Testis (tissue), 3 donors: ENCODE data around the gene TJP1. TPM values are rescaled to one million over a fixed set of nuclear protein-coding genes. Genes with fewer than 3 reads are reported as not detected.

Source experiments
- DNase-seq: peaks from one replicate; pipeline ENCODE4 v3.0.0-alpha.2; 2019
- H3K27ac ChIP-seq, 2 donors: fragments of 200-600 bp; sonication (generic); one replicate each; pipeline ENCODE4 v1.5.1; 2019
- H3K27me3 ChIP-seq: fragments of 200-600 bp; sonication (generic); one replicate; pipeline ENCODE4 v1.5.1; 2019
- H3K36me3 ChIP-seq: fragments of 200-600 bp; sonication (generic); one replicate; pipeline ENCODE4 v1.5.1; 2017; ENCODE audit warnings: low read depth; ENCODE audit errors: missing control alignments
- H3K4me1 ChIP-seq: fragments of 200-600 bp; sonication (generic); one replicate; pipeline ENCODE4 v1.5.1; 2019
- H3K4me3 ChIP-seq, 2 donors: fragments of 200-600 bp; sonication (generic); one replicate each; pipeline ENCODE4 v1.5.1; 2017 to 2019
- H3K9me3 ChIP-seq: fragments of 200-600 bp; sonication (generic); one replicate; pipeline ENCODE4 v1.5.1; 2017
- POLR2A ChIP-seq: fragments of 450-650 bp; IDR thresholded peaks from one replicate; pipeline ENCODE4 v1.6.1; 2017; ENCODE audit warnings: antibody characterized with exemption, mild to moderate bottlenecking, moderate library complexity
- WGBS, 2 donors: methylation state at CpG; one replicate each; pipeline ENCODE4 v1.1.5; 2018; 5-methylcytosine and 5-hydroxymethylcytosine counted together
- intact Hi-C: fragments of 100-400 bp; cut with DNase I; formaldehyde crosslinking; loops from one replicate; pipeline ENCODE4 v1.15.1; 2023; ENCODE audit warnings: low total_unique reads
- polyA plus RNA-seq: library from polyadenylated mRNA; stranded (reverse); fragments of 350-450 nt; fragmentation: Illumina TruSeq; extraction: RNeasy Lipid Tissue Mini Kit (QIAGEN cat#74804); gene quantifications from one replicate; pipeline ENCODE4 v1.2.3, GENCODE V29; 2014; ENCODE audit warnings: low read depth, low replicate concordance; ENCODE audit not compliant: insufficient read depth
- total RNA-seq, 2 donors: library from RNA; depleted of rRNA; stranded (reverse); fragments of >200 nt; gene quantifications; one replicate each; pipeline ENCODE4 v1.2.3, GENCODE V29; 2016
- TF ChIP-seq, protein P1 (sequence below), 3 experiments: fragments of 450-650 bp in 2 of 3; fragments of 200-600 bp in 1 of 3; sonication (generic) in 1 of 3; IDR thresholded peaks; one replicate each; pipeline ENCODE4 v1.5.1; 2016 to 2019; ENCODE audit warnings: antibody characterized with exemption in 3 of 3, mild to moderate bottlenecking in 2 of 3, moderate library complexity in 1 of 3

Gene TJP1
- total and polyA plus RNA-seq, 3 donors from 2014 or later, result 102 to 315 (median 255) TPM

DNA sequence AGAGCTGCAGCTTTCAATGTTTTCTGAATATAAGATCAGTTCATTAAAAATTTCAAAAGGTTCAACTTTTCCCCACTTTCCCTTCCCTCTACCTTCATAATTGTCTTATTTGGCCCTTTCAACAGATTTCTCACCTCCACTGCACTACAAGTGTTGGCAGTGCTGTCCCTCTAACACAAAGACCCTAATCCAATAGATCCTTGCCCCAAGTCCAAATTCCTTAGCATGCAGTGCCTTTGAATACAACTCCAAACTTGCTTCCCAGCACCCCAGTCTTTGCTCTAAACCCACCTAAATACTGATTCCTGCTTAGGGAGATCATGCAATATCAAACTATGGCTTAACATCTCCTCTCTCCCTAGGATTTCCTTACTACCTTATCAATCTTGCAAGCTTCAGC lies 43.9 kb downstream of the TJP1 start:
- Histone ChIP-seq H3K9me3 (no peaks in the 10 kb centered on the region), H3K4me3 (no peak overlapping the region), H3K27me3 (no peaks in the 10 kb centered on the region), H3K36me3 (no peaks in the 10 kb centered on the region), H3K27ac (no peak overlapping the region), H3K4me1 (peaks cover 26% of the 10 kb centered on the region)
- intact Hi-C loops, result no loop called here
- TF ChIP-seq, protein P1, sequence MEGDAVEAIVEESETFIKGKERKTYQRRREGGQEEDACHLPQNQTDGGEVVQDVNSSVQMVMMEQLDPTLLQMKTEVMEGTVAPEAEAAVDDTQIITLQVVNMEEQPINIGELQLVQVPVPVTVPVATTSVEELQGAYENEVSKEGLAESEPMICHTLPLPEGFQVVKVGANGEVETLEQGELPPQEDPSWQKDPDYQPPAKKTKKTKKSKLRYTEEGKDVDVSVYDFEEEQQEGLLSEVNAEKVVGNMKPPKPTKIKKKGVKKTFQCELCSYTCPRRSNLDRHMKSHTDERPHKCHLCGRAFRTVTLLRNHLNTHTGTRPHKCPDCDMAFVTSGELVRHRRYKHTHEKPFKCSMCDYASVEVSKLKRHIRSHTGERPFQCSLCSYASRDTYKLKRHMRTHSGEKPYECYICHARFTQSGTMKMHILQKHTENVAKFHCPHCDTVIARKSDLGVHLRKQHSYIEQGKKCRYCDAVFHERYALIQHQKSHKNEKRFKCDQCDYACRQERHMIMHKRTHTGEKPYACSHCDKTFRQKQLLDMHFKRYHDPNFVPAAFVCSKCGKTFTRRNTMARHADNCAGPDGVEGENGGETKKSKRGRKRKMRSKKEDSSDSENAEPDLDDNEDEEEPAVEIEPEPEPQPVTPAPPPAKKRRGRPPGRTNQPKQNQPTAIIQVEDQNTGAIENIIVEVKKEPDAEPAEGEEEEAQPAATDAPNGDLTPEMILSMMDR (IDR thresholded peaks at IDR 0.05), result no peak
- TF ChIP-seq POLR2A, result no peak
- no peak for DNase-seq

DNA sequence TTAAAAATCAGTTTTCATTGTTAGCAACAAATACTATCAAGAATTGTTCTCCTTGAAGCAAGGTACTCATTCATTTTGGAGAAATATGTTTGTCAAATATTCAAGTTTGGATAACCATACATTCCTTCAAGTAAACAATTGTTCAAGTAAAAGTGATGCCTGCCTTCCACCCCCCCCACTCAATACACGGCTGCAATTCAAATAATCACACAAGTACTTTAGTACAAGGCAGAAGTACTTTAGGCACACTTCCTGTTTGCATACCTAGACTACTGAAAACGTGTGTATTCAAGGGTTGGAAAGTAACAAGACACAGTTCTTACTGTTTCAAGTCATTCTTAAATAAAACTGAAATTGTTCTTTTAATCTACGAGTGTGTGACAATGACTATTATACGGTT lies 45.4 kb downstream of the TJP1 start:
- Histone ChIP-seq H3K4me1 (peaks cover 26% of the 10 kb centered on the region), H3K36me3 (no peaks in the 10 kb centered on the region), H3K4me3 (no peak overlapping the region), H3K27ac (peak overlapping the region in 1 of 2 donors; percentile 25), H3K27me3 (no peaks in the 10 kb centered on the region), H3K9me3 (no peaks in the 10 kb centered on the region)
- intact Hi-C loops, result no loop called here
- no peak for DNase-seq
- WGBS, 2 donors, result 57 to 66% methylated on average over 4 of the region's 4 CpGs
- TF ChIP-seq, protein P1 (IDR thresholded peaks at IDR 0.05), result no peak
- TF ChIP-seq POLR2A, result no peak

DNA sequence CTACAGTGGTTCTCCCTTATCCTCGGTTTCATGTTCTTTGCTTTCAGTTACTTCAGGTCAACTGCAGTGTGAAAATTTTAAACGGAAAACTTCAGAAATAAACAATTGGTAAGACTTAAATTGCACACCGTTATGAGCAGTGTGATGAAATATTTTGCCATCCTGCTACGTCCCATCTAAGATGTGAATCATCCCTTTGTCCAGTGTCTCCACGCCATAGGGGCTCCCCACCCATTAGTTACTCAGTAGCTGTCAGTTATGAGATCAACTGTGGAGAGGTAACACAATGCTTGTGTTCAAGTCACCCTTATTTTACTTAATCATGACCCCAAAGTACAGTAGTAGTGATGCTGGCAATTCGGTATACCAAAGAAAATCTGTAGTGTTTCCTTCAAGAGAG lies 47.4 kb downstream of the TJP1 start:
- WGBS, 2 donors, result 79 to 80% methylated on average over 6 of the region's 6 CpGs
- no peak for DNase-seq
- intact Hi-C loops, result no loop called here
- H3K4me1 ChIP-seq, result peaks cover 26% of the 10 kb centered on the region
- H3K27ac ChIP-seq, result no peak overlapping the region
- H3K4me3 ChIP-seq, result no peak overlapping the region
- no peaks in the 10 kb centered on the region for H3K9me3 ChIP-seq
- no peak for TF ChIP-seq POLR2A
- TF ChIP-seq, protein P1 (IDR thresholded peaks at IDR 0.05), result no peak
- no peaks in the 10 kb centered on the region for H3K36me3 ChIP-seq
- H3K27me3 ChIP-seq, result no peaks in the 10 kb centered on the region

DNA sequence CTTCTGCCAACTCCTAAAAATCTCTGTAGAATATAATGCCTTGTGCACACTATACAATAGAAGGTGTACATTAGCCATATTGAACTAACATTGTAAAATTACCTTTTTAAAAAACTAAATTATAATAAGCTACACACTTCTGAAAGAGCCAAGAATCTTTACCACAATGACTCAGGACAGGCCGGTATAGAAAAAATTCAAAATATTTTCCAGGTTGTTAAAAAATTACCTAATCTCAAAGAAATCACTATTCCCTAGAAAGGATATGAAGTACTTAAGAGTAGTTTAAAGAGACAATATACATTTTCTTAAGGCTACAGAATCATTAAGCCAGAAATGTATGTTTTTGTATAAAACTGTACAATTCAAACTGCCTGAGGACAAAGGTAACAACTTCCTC lies 48.5 kb downstream of the TJP1 start:
- TF ChIP-seq, protein P1 (IDR thresholded peaks at IDR 0.05), result no peak
- TF ChIP-seq POLR2A, result no peak
- 78 to 84% methylated on average over 1 of the region's 1 CpG for WGBS, 2 donors

DNA sequence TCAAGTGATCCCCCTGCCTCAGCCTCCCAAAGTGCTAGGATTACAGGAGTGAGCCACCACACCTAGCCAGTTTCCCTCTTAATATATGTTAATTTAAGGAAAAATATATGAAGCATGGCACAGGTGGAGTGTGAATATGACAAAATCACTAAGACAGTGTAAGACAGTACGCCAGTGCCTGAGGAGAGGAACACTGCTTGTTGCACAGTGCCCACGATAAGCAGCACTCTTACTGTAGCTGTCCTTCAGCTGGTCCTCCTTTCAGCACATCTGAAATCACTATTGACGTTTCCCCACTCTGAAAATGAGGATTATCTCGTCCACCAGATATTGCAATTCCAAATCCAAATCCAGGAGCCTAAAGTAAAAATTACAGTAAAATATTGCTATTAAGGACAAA lies 49.3 kb downstream of the TJP1 start:
- no peak for DNase-seq
- Histone ChIP-seq H3K27ac (no peak overlapping the region), H3K27me3 (no peaks in the 10 kb centered on the region), H3K4me3 (no peak overlapping the region), H3K36me3 (no peaks in the 10 kb centered on the region), H3K4me1 (peaks cover 17% of the 10 kb centered on the region), H3K9me3 (no peaks in the 10 kb centered on the region)
- intact Hi-C loops, result no loop called here
- TF ChIP-seq, protein P1 (IDR thresholded peaks at IDR 0.05), result no peak
- TF ChIP-seq POLR2A, result no peak
- 51 to 85% methylated on average over 4 of the region's 4 CpGs for WGBS, 2 donors

More for the DNA sequence above, 48.5 kb downstream of the TJP1 start:
- Histone ChIP-seq H3K4me3 (no peak overlapping the region), H3K9me3 (no peaks in the 10 kb centered on the region), H3K27ac (no peak overlapping the region), H3K27me3 (no peaks in the 10 kb centered on the region), H3K4me1 (peaks cover 22% of the 10 kb centered on the region), H3K36me3 (no peaks in the 10 kb centered on the region)
- DNase-seq, result no peak
- intact Hi-C loops, result no loop called here
